ENCODE data around the gene NAV2. TPM values are rescaled to one million over a fixed set of nuclear protein-coding genes. Genes with fewer than 3 reads are reported as not detected.

The NAV2 gene
- total RNA-seq, 1 experiment from 2014 or later, result 46.3 TPM

GRCh38 chr11:19751055-19751454, 38.4 kb downstream of the NAV2 start:
- no peak for TF ChIP-seq CTCF (conservative IDR thresholded peaks at IDR 0.05)
- peaks cover 9% of the 10 kb centered on the region; the same call in 1 of the 2 replicates for H3K4me1 ChIP-seq (ENCODE audit: insufficient read depth, low read length)
- no peak overlapping the region for H3K56ac ChIP-seq (ENCODE audit: insufficient read length, low read depth, low read length)
- H4K5ac ChIP-seq (ENCODE audit: insufficient read length, low read depth, low read length), result no peak overlapping the region
- H2AK5ac ChIP-seq (ENCODE audit: insufficient read length, low read length), result no peak overlapping the region
- H4K91ac ChIP-seq (ENCODE audit: insufficient read length, low read depth, low read length), result no peak overlapping the region
- H2BK5ac ChIP-seq (ENCODE audit: insufficient read length, low read length), result no peak overlapping the region
- no peak overlapping the region for H3K9ac ChIP-seq (ENCODE audit: extremely low read depth, insufficient read length, low read length)
- H3K4me2 ChIP-seq (ENCODE audit: insufficient read depth, insufficient read length, low read length), result no peak overlapping the region
- H2BK120ac ChIP-seq (ENCODE audit: low read depth, low read length, poor library complexity, severe bottlenecking), result no peak overlapping the region
- Mint-ChIP-seq H3K9me3 (peaks cover under 1 to 3% of the 10 kb centered on the region in 2 experiments; a peak in 1 of 5 replicates), H3K27me3 (ENCODE audit: low read depth) (no peaks in the 10 kb centered on the region; the same call in 1 of the 2 replicates), H3K36me3 (ENCODE audit: insufficient read depth in 1 of 3, low read depth in 3 of 3) (no peaks in the 10 kb centered on the region; a peak in 1 of 7 replicates), H3K4me3 (no peak overlapping the region), H3K4me1 (peaks cover 32 to 38% of the 10 kb centered on the region in 2 experiments), H3K27ac (no peak overlapping the region)
- no peaks in the 10 kb centered on the region for H3K79me2 ChIP-seq (ENCODE audit: insufficient read depth, low read length)
- no peak overlapping the region for H2AFZ ChIP-seq (ENCODE audit: low read length)
- H3K27me3 ChIP-seq (ENCODE audit: insufficient read depth, low read length), result no peaks in the 10 kb centered on the region
- H2BK20ac ChIP-seq (ENCODE audit: low read depth, low read length, poor library complexity, severe bottlenecking), result no peak overlapping the region
- no peak overlapping the region for H2BK12ac ChIP-seq (ENCODE audit: insufficient read length, low read depth, low read length)
- H3K23ac ChIP-seq (ENCODE audit: insufficient read length, low read depth, low read length), result no peak overlapping the region
- DNase-seq, result no peak
- no peak overlapping the region for H3T11ph ChIP-seq (ENCODE audit: low read length)
- H4K20me1 ChIP-seq (ENCODE audit: control insufficient read depth, insufficient read depth, insufficient read length), result no peaks in the 10 kb centered on the region
- no peak overlapping the region for H2BK15ac ChIP-seq (ENCODE audit: low read depth, low read length)
- no peak overlapping the region for H4K8ac ChIP-seq (replicated peaks; ENCODE audit: insufficient read length, low read depth, low read length)
- H3K4ac ChIP-seq (ENCODE audit: low read depth, low read length), result no peak overlapping the region
- WGBS (ENCODE audit: extremely low coverage, insufficient read length, low lambda C conversion rate), result no CpG with 5 or more reads among the region's 4 CpGs
- no peaks in the 10 kb centered on the region for H3K9me3 ChIP-seq (ENCODE audit: control insufficient read depth, low read depth, low read length)
- H3K23me2 ChIP-seq (ENCODE audit: insufficient read length, low read depth, low read length, poor library complexity, severe bottlenecking), result no peaks in the 10 kb centered on the region
- no peak overlapping the region for H3K14ac ChIP-seq (ENCODE audit: insufficient read depth, low read length)
- H3K79me1 ChIP-seq (ENCODE audit: insufficient read depth, low read depth, low read length, poor library complexity, severe bottlenecking), result no peaks in the 10 kb centered on the region
- no peak overlapping the region for H3K27ac ChIP-seq (ENCODE audit: insufficient read length, low read depth, low read length)
- H3K18ac ChIP-seq (ENCODE audit: insufficient read length, low read depth, low read length), result no peak overlapping the region
